Spleen (tissue), 11 donors: ENCODE results near the gene CNPY1. TPM values are rescaled to one million over a fixed set of nuclear protein-coding genes. Genes with fewer than 3 reads are reported as not detected.

Source experiments
- DNase-seq: peaks from one replicate; pipeline ENCODE4 v3.0.0-alpha.2; 2020
- H3K27ac ChIP-seq, 8 donors: fragments of 200-600 bp; sonication (generic) in 7 of 8; 1 replicate in 4 of 8; 2 replicates in 4 of 8; pipeline versions ENCODE4 v1.5.0 to v1.8.0; 2016 to 2021; ENCODE audit warnings: inconsistent platforms in 4 of 8, mild to moderate bottlenecking in 4 of 8, moderate library complexity in 1 of 8
- H3K27me3 ChIP-seq, 7 donors: fragments of 200-600 bp; sonication (generic) in 6 of 7; replicated peaks in 1 of 7; 1 replicate in 4 of 7; 2 replicates in 3 of 7; pipeline versions ENCODE4 v1.5.0 to v1.8.0; 2016 to 2021; ENCODE audit warnings: inconsistent platforms in 3 of 7, mild to moderate bottlenecking in 1 of 7
- H3K36me3 ChIP-seq, 6 donors: fragments of 200-600 bp; sonication (generic) in 5 of 6; 1 replicate in 4 of 6; 2 replicates in 2 of 6; pipeline versions ENCODE4 v1.5.0 to v1.8.0; 2016 to 2021; ENCODE audit warnings: inconsistent platforms in 2 of 6
- H3K4me1 ChIP-seq, 6 donors: fragments of 200-600 bp; sonication (generic) in 5 of 6; 1 replicate in 3 of 6; 2 replicates in 3 of 6; pipeline versions ENCODE4 v1.5.0 to v1.8.0; 2016 to 2021; ENCODE audit warnings: inconsistent platforms in 3 of 6
- H3K4me3 ChIP-seq, 8 donors: fragments of 200-600 bp; sonication (generic) in 7 of 8; 1 replicate in 4 of 8; 2 replicates in 4 of 8; pipeline versions ENCODE4 v1.5.0 to v1.8.0; 2016 to 2021; ENCODE audit warnings: inconsistent platforms in 4 of 8, mild to moderate bottlenecking in 4 of 8, moderate library complexity in 2 of 8
- H3K9me3 ChIP-seq, 8 donors: fragments of 200-600 bp; sonication (generic) in 7 of 8; 1 replicate in 4 of 8; 2 replicates in 4 of 8; pipeline versions ENCODE4 v1.5.0 to v1.8.0; 2016 to 2021; ENCODE audit warnings: inconsistent platforms in 4 of 8
- POLR2A ChIP-seq, 3 donors: fragments of 450-650 bp; IDR thresholded peaks; one replicate each; pipeline ENCODE4 v1.5.1; 2017; ENCODE audit warnings: antibody characterized with exemption in 3 of 3, mild to moderate bottlenecking in 1 of 3
- POLR2AphosphoS5 ChIP-seq, 3 donors: sonication (generic); formaldehyde crosslinking; IDR thresholded peaks; one replicate each; pipeline ENCODE4 v1.5.1; 2017; ENCODE audit warnings: antibody characterized with exemption in 3 of 3
- WGBS, 5 donors: extraction: QIAGEN DNeasy Blood & Tissue Kit in 3 of 5; methylation state at CpG; one replicate each; pipeline versions ENCODE4 v1.1.5 to v1.1.7; 2013 to 2018; 5-methylcytosine and 5-hydroxymethylcytosine counted together
- intact Hi-C: fragments of 100-400 bp; cut with DNase I; formaldehyde crosslinking; loops from one replicate; pipeline ENCODE4 v1.15.0; 2023; ENCODE audit warnings: low total_unique reads
- polyA plus RNA-seq, 3 donors: library from polyadenylated mRNA; stranded (reverse); fragments of 200-250 nt; gene quantifications; one replicate each; pipeline ENCODE4 v1.2.1, GENCODE V29; 2013
- total RNA-seq, 7 donors: library from RNA; depleted of rRNA in 3 of 7; stranded (reverse); fragments of >200 nt in 3 of 7; fragmentation: NEBNext Ultra II Directional in 4 of 7; extraction: Animal tissue kit (Norgen Biotek cat#: 25700) in 4 of 7; gene quantifications; one replicate each; pipeline versions ENCODE4 v1.1.0 to v1.2.1, GENCODE V29; 2016 to 2021
- TF ChIP-seq, protein P1 (sequence below), 11 experiments: fragments of 200-600 bp in 7 of 11; fragments of 450-650 bp in 4 of 11; sonication (generic) in 4 of 11; IDR thresholded peaks in 8 of 11; conservative IDR thresholded peaks in 3 of 11; 1 replicate in 7 of 11; 2 replicates in 4 of 11; pipeline versions ENCODE4 v1.4.0 to v1.8.0; 2016 to 2021; ENCODE audit warnings: antibody characterized with exemption in 11 of 11, inconsistent platforms in 4 of 11, mild to moderate bottlenecking in 1 of 11
- donor health status: healthy with polysubstance abuse.
- donor health status: DM: no; HTN: no; CAD: no; lungs with moderate emphysema.
- donor health status: DM: no; HTN: no; CAD: no.
- donor health status: Bipolar disorder and iron deficiency.
- donor health status: healthy.
- donor health status: DM: no; HTN: no; CAD: no.
- donor health status: DM: yes; HTN: yes; CAD: no.

CNPY1 gene
- total and polyA plus RNA-seq, 10 donors: not detected

- peak; percentile 31 for DNase-seq
- 76 to 87% (median 84%) methylated on average over 9 of the region's 9 CpGs for WGBS, 5 donors
Observed at GRCh38 chr7:155581954-155582353, 35.6 kb upstream of the CNPY1 start.

GRCh38 chr7:155581107-155581830 is 34.9 kb upstream of the CNPY1 start:
- Histone ChIP-seq H3K4me1 (peaks cover 0 to 12% (median 2%) of the 10 kb centered on the region in 6 donors), H3K36me3 (no peaks in the 10 kb centered on the region), H3K27me3 (peaks cover 0 to 16% (median 0%) of the 10 kb centered on the region in 7 donors), H3K9me3 (no peaks in the 10 kb centered on the region), H3K27ac (no peak overlapping the region), H3K4me3 (no peak overlapping the region)
- 58 to 73% (median 70%) methylated on average over 8 to 11 of the region's 11 CpGs for WGBS, 5 donors
- no peak for TF ChIP-seq POLR2A (IDR thresholded peaks at IDR 0.05)
- no peak for TF ChIP-seq POLR2AphosphoS5 (IDR thresholded peaks at IDR 0.05)
- TF ChIP-seq, protein P1, sequence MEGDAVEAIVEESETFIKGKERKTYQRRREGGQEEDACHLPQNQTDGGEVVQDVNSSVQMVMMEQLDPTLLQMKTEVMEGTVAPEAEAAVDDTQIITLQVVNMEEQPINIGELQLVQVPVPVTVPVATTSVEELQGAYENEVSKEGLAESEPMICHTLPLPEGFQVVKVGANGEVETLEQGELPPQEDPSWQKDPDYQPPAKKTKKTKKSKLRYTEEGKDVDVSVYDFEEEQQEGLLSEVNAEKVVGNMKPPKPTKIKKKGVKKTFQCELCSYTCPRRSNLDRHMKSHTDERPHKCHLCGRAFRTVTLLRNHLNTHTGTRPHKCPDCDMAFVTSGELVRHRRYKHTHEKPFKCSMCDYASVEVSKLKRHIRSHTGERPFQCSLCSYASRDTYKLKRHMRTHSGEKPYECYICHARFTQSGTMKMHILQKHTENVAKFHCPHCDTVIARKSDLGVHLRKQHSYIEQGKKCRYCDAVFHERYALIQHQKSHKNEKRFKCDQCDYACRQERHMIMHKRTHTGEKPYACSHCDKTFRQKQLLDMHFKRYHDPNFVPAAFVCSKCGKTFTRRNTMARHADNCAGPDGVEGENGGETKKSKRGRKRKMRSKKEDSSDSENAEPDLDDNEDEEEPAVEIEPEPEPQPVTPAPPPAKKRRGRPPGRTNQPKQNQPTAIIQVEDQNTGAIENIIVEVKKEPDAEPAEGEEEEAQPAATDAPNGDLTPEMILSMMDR (IDR thresholded peaks at IDR 0.05 in 8 of 11, conservative IDR thresholded peaks at IDR 0.05 in 3 of 11): no peak
- intact Hi-C loops: no loop called here
- DNase-seq: peak; percentile 67

More at GRCh38 chr7:155581954-155582353, 35.6 kb upstream of the CNPY1 start:
- intact Hi-C loops: no loop called here
- Histone ChIP-seq H3K9me3 (no peaks in the 10 kb centered on the region), H3K27ac (no peak overlapping the region), H3K4me1 (peaks cover 0 to 12% (median 2%) of the 10 kb centered on the region in 6 donors), H3K27me3 (peaks cover 0 to 22% (median 0%) of the 10 kb centered on the region in 7 donors), H3K4me3 (no peak overlapping the region), H3K36me3 (no peaks in the 10 kb centered on the region)
- TF ChIP-seq POLR2A (IDR thresholded peaks at IDR 0.05): no peak
- TF ChIP-seq, protein P1 (IDR thresholded peaks at IDR 0.05 in 8 of 11, conservative IDR thresholded peaks at IDR 0.05 in 3 of 11): no peak

DNA sequence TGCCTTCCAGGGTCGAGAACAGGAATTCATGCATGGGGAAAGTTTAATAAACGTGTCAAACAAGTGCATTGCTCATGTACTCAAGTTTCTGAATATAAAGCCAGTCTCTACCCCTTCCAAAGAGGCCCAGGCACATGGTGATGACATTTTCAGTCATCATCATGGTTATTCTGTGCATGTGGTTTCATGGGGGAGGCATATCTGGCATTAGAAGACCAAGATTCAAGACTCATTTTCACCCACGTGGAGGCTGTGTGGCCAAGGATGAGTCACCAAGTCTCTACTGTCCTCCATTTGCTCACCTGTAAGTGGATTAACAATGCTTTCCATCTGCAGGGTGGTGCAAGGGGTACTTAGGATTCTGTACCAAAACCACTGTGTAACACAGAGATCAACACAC is 34.0 kb upstream of the CNPY1 start:
- Histone ChIP-seq H3K27ac (no peak overlapping the region), H3K27me3 (peaks cover 0 to 15% (median 0%) of the 10 kb centered on the region in 7 donors), H3K36me3 (no peaks in the 10 kb centered on the region), H3K4me1 (peaks cover 0 to 7% (median 2%) of the 10 kb centered on the region in 6 donors), H3K4me3 (no peak overlapping the region), H3K9me3 (no peaks in the 10 kb centered on the region)
- intact Hi-C loops: no loop called here
- TF ChIP-seq POLR2A (IDR thresholded peaks at IDR 0.05) (no peak), POLR2AphosphoS5 (IDR thresholded peaks at IDR 0.05) (no peak)
- TF ChIP-seq, protein P1 (IDR thresholded peaks at IDR 0.05 in 8 of 11, conservative IDR thresholded peaks at IDR 0.05 in 3 of 11): no peak
- 44 to 60% (median 49%) methylated on average over 3 of the region's 3 CpGs for whole genome bisulfite sequencing, 5 donors
- DNase-seq: no peak

- TF ChIP-seq POLR2A (IDR thresholded peaks at IDR 0.05) (no peak), POLR2AphosphoS5 (IDR thresholded peaks at IDR 0.05) (no peak)
- TF ChIP-seq, protein P1 (IDR thresholded peaks at IDR 0.05 in 8 of 11, conservative IDR thresholded peaks at IDR 0.05 in 3 of 11): no peak
- intact Hi-C loops: no loop called here
- no peak overlapping the region for H3K27ac ChIP-seq
- 75 to 91% (median 83%) methylated on average over 13 of the region's 13 CpGs for WGBS, 5 donors
- peak; percentile 56 for DNase-seq
- H3K27me3 ChIP-seq: peaks cover 0 to 12% (median 0%) of the 10 kb centered on the region in 7 donors
- no peaks in the 10 kb centered on the region for H3K36me3 ChIP-seq
- no peaks in the 10 kb centered on the region for H3K9me3 ChIP-seq
- no peaks in the 10 kb centered on the region for H3K4me1 ChIP-seq
- no peak overlapping the region for H3K4me3 ChIP-seq
Observed at GRCh38 chr7:155579565-155579964, 33.2 kb upstream of the CNPY1 start.
